IPS-20b (cell line): Measurements from ENCODE around the gene S1PR3.

Experiments used
- H3K27ac ChIP-seq: one replicate; pipeline ENCODE4 v1.5.1; 2013; ENCODE audit warnings: low read length
- H3K27me3 ChIP-seq: 2 replicates; pipeline ENCODE4 v1.6.1; 2013; ENCODE audit warnings: mild to moderate bottlenecking, low read length, inconsistent platforms; ENCODE audit not compliant: insufficient read depth
- H3K36me3 ChIP-seq: 2 replicates; pipeline ENCODE4 v1.6.1; 2013; ENCODE audit warnings: low read depth, mild to moderate bottlenecking, inconsistent platforms, low read length, moderate library complexity; ENCODE audit not compliant: insufficient read depth
- H3K4me1 ChIP-seq: 2 replicates; pipeline ENCODE4 v1.6.1; 2013; ENCODE audit warnings: mild to moderate bottlenecking, control low read depth, inconsistent platforms, low read length, moderate library complexity; ENCODE audit not compliant: insufficient read depth
- H3K4me3 ChIP-seq: 2 replicates; pipeline ENCODE4 v1.5.1; 2013; ENCODE audit warnings: mild to moderate bottlenecking, low read length, inconsistent platforms
- H3K9ac ChIP-seq: 2 replicates; pipeline ENCODE4 v1.6.1; 2013; ENCODE audit warnings: low read depth, mild to moderate bottlenecking, inconsistent platforms, low read length, moderate library complexity
- H3K9me3 ChIP-seq: 2 replicates; pipeline ENCODE4 v1.6.1; 2013; ENCODE audit warnings: mild to moderate bottlenecking, low read depth, low read length, inconsistent platforms; ENCODE audit not compliant: insufficient read depth

S1PR3 gene

GRCh38 chr9:89006267-89006666 lies 15.0 kb downstream of the S1PR3 start:
- Histone ChIP-seq H3K9ac (no peak overlapping the region), H3K4me3 (no peak overlapping the region), H3K9me3 (no peaks in the 10 kb centered on the region), H3K27ac (no peak overlapping the region), H3K36me3 (peaks cover 6% of the 10 kb centered on the region; the same call in 1 of the 2 replicates), H3K27me3 (no peaks in the 10 kb centered on the region), H3K4me1 (peaks cover 8% of the 10 kb centered on the region; the same call in 1 of the 2 replicates)

GRCh38 chr9:89006996-89007967 lies 16.0 kb downstream of the S1PR3 start:
- Histone ChIP-seq H3K27me3 (no peaks in the 10 kb centered on the region), H3K36me3 (peaks cover 6% of the 10 kb centered on the region; the same call in 1 of the 2 replicates), H3K9ac (no peak overlapping the region), H3K27ac (no peak overlapping the region), H3K4me1 (peaks cover 11% of the 10 kb centered on the region; the same call in 1 of the 2 replicates), H3K9me3 (no peaks in the 10 kb centered on the region), H3K4me3 (no peak overlapping the region)

GRCh38 chr9:89008055-89008743 lies 16.9 kb downstream of the S1PR3 start:
- H3K9me3 ChIP-seq: no peaks in the 10 kb centered on the region
- H3K36me3 ChIP-seq: no peaks in the 10 kb centered on the region; the same call in 1 of the 2 replicates
- H3K27me3 ChIP-seq: no peaks in the 10 kb centered on the region
- peaks cover 11% of the 10 kb centered on the region; the same call in 1 of the 2 replicates for H3K4me1 ChIP-seq
- H3K27ac ChIP-seq: no peak overlapping the region
- H3K9ac ChIP-seq: no peak overlapping the region
- no peak overlapping the region for H3K4me3 ChIP-seq

GRCh38 chr9:89008744-89009545 lies 17.7 kb downstream of the S1PR3 start:
- Histone ChIP-seq H3K36me3 (no peaks in the 10 kb centered on the region), H3K27me3 (no peaks in the 10 kb centered on the region), H3K27ac (no peak overlapping the region), H3K9ac (no peak overlapping the region), H3K4me1 (peaks cover 11% of the 10 kb centered on the region; the same call in 1 of the 2 replicates), H3K9me3 (no peaks in the 10 kb centered on the region), H3K4me3 (no peak overlapping the region)

- H3K4me1 ChIP-seq: peaks cover 11% of the 10 kb centered on the region; the same call in 1 of the 2 replicates
- H3K9me3 ChIP-seq: no peaks in the 10 kb centered on the region
- no peaks in the 10 kb centered on the region for H3K36me3 ChIP-seq
- no peak overlapping the region for H3K27ac ChIP-seq
- no peak overlapping the region for H3K4me3 ChIP-seq
- H3K27me3 ChIP-seq: no peaks in the 10 kb centered on the region
- H3K9ac ChIP-seq: no peak overlapping the region
Observed at GRCh38 chr9:89009546-89009840, 18.2 kb downstream of the S1PR3 start.

GRCh38 chr9:89010056-89010455 lies 18.8 kb downstream of the S1PR3 start:
- H3K9ac ChIP-seq: no peak overlapping the region
- H3K4me3 ChIP-seq: no peak overlapping the region
- H3K27me3 ChIP-seq: no peaks in the 10 kb centered on the region
- no peak overlapping the region for H3K27ac ChIP-seq
- H3K36me3 ChIP-seq: no peaks in the 10 kb centered on the region
- peaks cover 11% of the 10 kb centered on the region; the same call in 1 of the 2 replicates for H3K4me1 ChIP-seq
- H3K9me3 ChIP-seq: no peaks in the 10 kb centered on the region

- Histone ChIP-seq H3K9me3 (no peaks in the 10 kb centered on the region), H3K27me3 (no peaks in the 10 kb centered on the region), H3K4me1 (peaks cover 11% of the 10 kb centered on the region; the same call in 1 of the 2 replicates), H3K36me3 (no peaks in the 10 kb centered on the region), H3K9ac (no peak overlapping the region), H3K4me3 (no peak overlapping the region), H3K27ac (no peak overlapping the region)
Observed at GRCh38 chr9:89010526-89011111, 19.4 kb downstream of the S1PR3 start.

- H3K9ac ChIP-seq: no peak overlapping the region
- H3K36me3 ChIP-seq: no peaks in the 10 kb centered on the region
- H3K4me1 ChIP-seq: peaks cover 11% of the 10 kb centered on the region; the same call in 1 of the 2 replicates
- no peak overlapping the region for H3K4me3 ChIP-seq
- no peak overlapping the region for H3K27ac ChIP-seq
- H3K9me3 ChIP-seq: no peaks in the 10 kb centered on the region
- H3K27me3 ChIP-seq: no peaks in the 10 kb centered on the region
Observed at GRCh38 chr9:89011683-89012082, 20.4 kb downstream of the S1PR3 start.

- Histone ChIP-seq H3K36me3 (no peaks in the 10 kb centered on the region), H3K4me3 (no peak overlapping the region), H3K4me1 (peaks cover 11% of the 10 kb centered on the region; the same call in 1 of the 2 replicates)
Observed at GRCh38 chr9:89012294-89013042, 21.2 kb downstream of the S1PR3 start.

GRCh38 chr9:89013660-89014059 lies 22.4 kb downstream of the S1PR3 start:
- Histone ChIP-seq H3K27ac (no peak overlapping the region), H3K9me3 (no peaks in the 10 kb centered on the region), H3K36me3 (no peaks in the 10 kb centered on the region), H3K9ac (no peak overlapping the region), H3K4me3 (no peak overlapping the region), H3K27me3 (no peaks in the 10 kb centered on the region), H3K4me1 (peaks cover 4% of the 10 kb centered on the region; the same call in 1 of the 2 replicates)

More at GRCh38 chr9:89012294-89013042, 21.2 kb downstream of the S1PR3 start:
- H3K9me3 ChIP-seq: no peaks in the 10 kb centered on the region
- no peak overlapping the region for H3K27ac ChIP-seq
- no peaks in the 10 kb centered on the region for H3K27me3 ChIP-seq
- H3K9ac ChIP-seq: no peak overlapping the region
